Measurements from ENCODE around the gene CACFD1. TPM values are rescaled to one million over a fixed set of nuclear protein-coding genes. Genes with fewer than 3 reads are reported as not detected.

CACFD1 gene
- total RNA-seq, 2 donors from 2014 or later: 19.2 to 25.4 TPM

GRCh38 chr9:133460405-133461175 is 812 bp downstream of the CACFD1 start:
- intact Hi-C loops (cut with DNase I): no loop called here
- TF ChIP-seq CTCF (IDR thresholded peaks at IDR 0.05) (no peak), POLR2A (IDR thresholded peaks at IDR 0.05) (peak in 2 of 3 donors; percentile 9 to 50)
- Histone ChIP-seq H3K36me3 (replicated peaks in 1 of 2; ENCODE audit: insufficient read depth in 1 of 2, low read depth in 2 of 2) (no peaks in the 10 kb centered on the region), H3K4me3 (peak overlapping the region; percentile 32 to 84), H3K9me3 (no peaks in the 10 kb centered on the region), H3K27ac (peak overlapping the region; percentile 93 to 98 (median 96)), H3K27me3 (no peaks in the 10 kb centered on the region), H3K4me1 (peaks cover 22% of the 10 kb centered on the region)
- WGBS, 2 donors: 3 to 5% methylated on average over 21 of the region's 30 CpGs
- peak; percentile 87 to 93 (median 90) for DNase-seq
- peak; percentile 36 for ATAC-seq

GRCh38 chr9:133461975-133462374 is 2.2 kb downstream of the CACFD1 start:
- Histone ChIP-seq H3K36me3 (replicated peaks in 1 of 2; ENCODE audit: insufficient read depth in 1 of 2, low read depth in 2 of 2) (no peaks in the 10 kb centered on the region), H3K4me1 (peaks cover 22% of the 10 kb centered on the region), H3K27me3 (no peaks in the 10 kb centered on the region), H3K4me3 (no peak overlapping the region), H3K9me3 (no peaks in the 10 kb centered on the region), H3K27ac (peak overlapping the region in 2 of 4 donors; percentile 93 to 97)
- TF ChIP-seq POLR2A (IDR thresholded peaks at IDR 0.05) (no peak), CTCF (IDR thresholded peaks at IDR 0.05) (no peak)
- no peak for ATAC-seq
- 49 to 81% methylated on average over 2 to 4 of the region's 4 CpGs for whole genome bisulfite sequencing, 2 donors
- intact Hi-C loops (cut with DNase I): no loop called here
- peak in 3 of 4 donors; percentile 38 to 56 (median 49) for DNase-seq

GRCh38 chr9:133463234-133463863 is 3.6 kb downstream of the CACFD1 start:
- H3K27ac ChIP-seq: peak overlapping the region in 1 of 4 donors; percentile 34
- no peak for TF ChIP-seq POLR2A (IDR thresholded peaks at IDR 0.05)
- TF ChIP-seq CTCF (IDR thresholded peaks at IDR 0.05): peak in 3 of 7 experiments; percentile 25 to 40 (median 27)
- H3K4me3 ChIP-seq: no peak overlapping the region
- DNase-seq (peak in 1 of 4 donors; percentile 28), ATAC-seq (no peak)
- no peaks in the 10 kb centered on the region for H3K9me3 ChIP-seq
- H3K4me1 ChIP-seq: peaks cover 31% of the 10 kb centered on the region
- WGBS, 2 donors: 86 to 88% methylated on average over 21 to 22 of the region's 22 CpGs
- no peaks in the 10 kb centered on the region for H3K36me3 ChIP-seq (replicated peaks in 1 of 2; ENCODE audit: insufficient read depth in 1 of 2, low read depth in 2 of 2)
- intact Hi-C loops (cut with DNase I): no loop called here
- H3K27me3 ChIP-seq: no peaks in the 10 kb centered on the region

- intact Hi-C loops (cut with DNase I): no loop called here
- WGBS, 2 donors: 74 to 76% methylated on average over 13 to 24 of the region's 24 CpGs
- Histone ChIP-seq H3K4me1 (peaks cover 27% of the 10 kb centered on the region), H3K27me3 (no peaks in the 10 kb centered on the region), H3K4me3 (no peak overlapping the region), H3K36me3 (replicated peaks in 1 of 2; ENCODE audit: insufficient read depth in 1 of 2, low read depth in 2 of 2) (no peaks in the 10 kb centered on the region), H3K27ac (peak overlapping the region in 1 of 4 donors; percentile 34), H3K9me3 (no peaks in the 10 kb centered on the region)
- TF ChIP-seq POLR2A (IDR thresholded peaks at IDR 0.05) (no peak), CTCF (IDR thresholded peaks at IDR 0.05) (no peak)
- ATAC-seq (no peak), DNase-seq (no peak)
These were observed 4.3 kb downstream of the CACFD1 start for GRCh38 chr9:133463864-133464615.

Measured in body of pancreas (tissue), 4 donors.